GM23338 (cell line): ENCODE measurements around the gene ST6GALNAC4. TPM values are rescaled to one million over a fixed set of nuclear protein-coding genes. Genes with fewer than 3 reads are reported as not detected.

Experiments used
- ATAC-seq: fragments of 200-7000 bp; cut with Tn5 transposase; 3 replicates; pipeline ENCODE4 v1.9.1; 2020
- DNase-seq: peaks from one replicate; pipeline ENCODE4 v3.0.0-alpha.2; 2015; ENCODE audit warnings: low spot score
- H2AFZ ChIP-seq: fragments of 200-600 bp; sonication (generic); 2 replicates; pipeline ENCODE4 v1.8.0; 2016; ENCODE audit warnings: antibody characterized with exemption, mild to moderate bottlenecking, moderate library complexity
- H3F3A ChIP-seq: fragments of 200-600 bp; sonication (generic); replicated peaks from 2 replicates; pipeline ENCODE4 v1.8.0; 2017; ENCODE audit warnings: antibody characterized with exemption, mixed run types, low read depth
- H3K27ac ChIP-seq: fragments of 200-600 bp; sonication (generic); 2 replicates; pipeline ENCODE4 v1.6.1; 2016; ENCODE audit warnings: low read depth
- H3K27me3 ChIP-seq: fragments of 200-600 bp; sonication (generic); 2 replicates; pipeline ENCODE4 v1.8.0; 2016; ENCODE audit warnings: mild to moderate bottlenecking, mixed run types, moderate library complexity; ENCODE audit not compliant: insufficient read depth
- H3K36me3 ChIP-seq: fragments of 200-600 bp; sonication (generic); 2 replicates; pipeline ENCODE4 v1.8.0; 2016; ENCODE audit warnings: mild to moderate bottlenecking; ENCODE audit not compliant: insufficient read depth
- H3K4me1 ChIP-seq: fragments of 200-600 bp; sonication (generic); 2 replicates; pipeline ENCODE4 v1.8.0; 2016; ENCODE audit warnings: mild to moderate bottlenecking, moderate library complexity; ENCODE audit not compliant: insufficient read depth
- H3K4me2 ChIP-seq: fragments of 200-600 bp; sonication (generic); 2 replicates; pipeline ENCODE4 v1.7.1; 2017; ENCODE audit warnings: mixed run types
- H3K4me3 ChIP-seq: fragments of 200-600 bp; sonication (generic); 2 replicates; pipeline ENCODE4 v1.6.1; 2016; ENCODE audit warnings: mixed run types
- H3K79me2 ChIP-seq: fragments of 200-600 bp; sonication (generic); replicated peaks from 2 replicates; pipeline ENCODE4 v1.8.0; 2017; ENCODE audit warnings: mild to moderate bottlenecking; ENCODE audit not compliant: insufficient read depth
- H3K9me2 ChIP-seq: fragments of 200-600 bp; sonication (generic); 2 replicates; pipeline ENCODE4 v1.8.0; 2017; ENCODE audit not compliant: insufficient read depth
- H4K20me1 ChIP-seq: fragments of 200-600 bp; sonication (generic); replicated peaks from 2 replicates; pipeline ENCODE4 v1.8.0; 2017; ENCODE audit warnings: mild to moderate bottlenecking; ENCODE audit not compliant: insufficient read depth
- H3K27ac Mint-ChIP-seq: 2 replicates; pipeline ENCODE4 v1.8.0; 2020; ENCODE audit warnings: inconsistent platforms, mild to moderate bottlenecking, moderate library complexity, mixed read lengths
- H3K27me3 Mint-ChIP-seq: 3 replicates; pipeline ENCODE4 v1.8.0; 2022; ENCODE audit warnings: low read depth, mild to moderate bottlenecking, moderate library complexity, mixed read lengths, inconsistent platforms; ENCODE audit not compliant: insufficient read depth, poor library complexity
- H3K36me3 Mint-ChIP-seq: 3 replicates; pipeline ENCODE4 v1.8.0; 2021; ENCODE audit warnings: low read depth, mild to moderate bottlenecking, inconsistent platforms, moderate library complexity, mixed read lengths
- H3K4me1 Mint-ChIP-seq: 3 replicates; pipeline ENCODE4 v1.8.0; 2020; ENCODE audit warnings: mild to moderate bottlenecking, inconsistent platforms, mixed read lengths
- H3K4me3 Mint-ChIP-seq: 3 replicates; pipeline ENCODE4 v1.8.0; 2021; ENCODE audit warnings: moderate library complexity, mild to moderate bottlenecking, inconsistent platforms, mixed read lengths
- H3K9me3 Mint-ChIP-seq: 3 replicates; pipeline ENCODE4 v1.8.0; 2020; ENCODE audit warnings: moderate library complexity, mild to moderate bottlenecking, inconsistent platforms, mixed read lengths
- CREB1 ChIP-seq: fragments of 250-450 bp; sonication (Bioruptor Pico); IDR thresholded peaks from 2 replicates; pipeline ENCODE4 v1.5.0; 2020; ENCODE audit warnings: low read depth, mild to moderate bottlenecking, moderate library complexity
- CTCF ChIP-seq, 2 experiments: fragments of 200-600 bp in 1 of 2; sonication (generic) in 1 of 2; conservative IDR thresholded peaks; 2 replicates each; pipeline versions ENCODE4 v1.5.1 to v1.6.1; 2016 to 2017; ENCODE audit warnings: antibody characterized with exemption in 2 of 2, low read depth in 2 of 2, mild to moderate bottlenecking in 2 of 2, moderate library complexity in 1 of 2
- EZH2 ChIP-seq: fragments of 200-600 bp; sonication (generic); IDR thresholded peaks from one replicate; pipeline ENCODE4 v1.8.0; 2017; ENCODE audit warnings: antibody characterized with exemption, mild to moderate bottlenecking, low read depth; ENCODE audit not compliant: unreplicated experiment
- EZH2phosphoT487 ChIP-seq: fragments of 200-600 bp; sonication (generic); IDR thresholded peaks from one replicate; pipeline ENCODE4 v1.8.1; 2018; ENCODE audit warnings: antibody characterized with exemption; ENCODE audit not compliant: unreplicated experiment
- JUNB ChIP-seq: IDR thresholded peaks from one replicate; pipeline ENCODE4 v1.6.1; 2016; ENCODE audit warnings: antibody characterized with exemption; ENCODE audit not compliant: unreplicated experiment
- NANOG ChIP-seq: IDR thresholded peaks from 2 replicates; pipeline ENCODE4 v1.6.1; 2016; ENCODE audit warnings: antibody characterized with exemption, borderline replicate concordance
- STAT1 ChIP-seq: IDR thresholded peaks from one replicate; pipeline ENCODE4 v1.6.1; 2016; ENCODE audit warnings: antibody characterized with exemption; ENCODE audit not compliant: unreplicated experiment
- ZNF114 ChIP-seq: fragments of 250-450 bp; sonication (Bioruptor Pico); IDR thresholded peaks from 2 replicates; pipeline ENCODE4 v1.5.0; 2020; ENCODE audit warnings: mild to moderate bottlenecking, moderate library complexity
- ZNF331 ChIP-seq: fragments of 250-450 bp; sonication (Bioruptor Pico); IDR thresholded peaks from 2 replicates; pipeline ENCODE4 v1.5.0; 2020; ENCODE audit warnings: low read depth, mild to moderate bottlenecking, moderate library complexity
- polyA plus RNA-seq: library from polyadenylated mRNA; unstranded; fragments of >200 nt; fragmentation: Nextera tagmentation; extraction: Ambion mirVana; gene quantifications from 2 replicates; pipeline ENCODE4 v1.2.1, GENCODE V29; 2016
- total RNA-seq: library from RNA; depleted of rRNA; stranded (reverse); fragments of >200 nt; shearing (Covaris generic); gene quantifications from 2 replicates; pipeline ENCODE4 v1.2.3, GENCODE V29; 2014
- TF ChIP-seq, protein P1 (sequence below): IDR thresholded peaks from 2 replicates; pipeline ENCODE4 v1.6.1; 2016; ENCODE audit warnings: antibody characterized with exemption
- TF ChIP-seq, protein P2 (sequence below): fragments of 250-450 bp; sonication (Bioruptor Pico); IDR thresholded peaks from 2 replicates; pipeline ENCODE4 v1.5.0; 2020; ENCODE audit warnings: mild to moderate bottlenecking, moderate library complexity

ST6GALNAC4 gene
- total and polyA plus RNA-seq, 2 experiments from 2014 or later = 8.1 to 35.3 TPM

GRCh38 chr9:127860779-127861178, 56.1 kb downstream of the ST6GALNAC4 start (continued):
- TF ChIP-seq CREB1 (CRISPR knock-in tag) (no peak), NANOG (no peak), ZNF114 (CRISPR knock-in tag) (no peak)
- TF ChIP-seq, protein P1, sequence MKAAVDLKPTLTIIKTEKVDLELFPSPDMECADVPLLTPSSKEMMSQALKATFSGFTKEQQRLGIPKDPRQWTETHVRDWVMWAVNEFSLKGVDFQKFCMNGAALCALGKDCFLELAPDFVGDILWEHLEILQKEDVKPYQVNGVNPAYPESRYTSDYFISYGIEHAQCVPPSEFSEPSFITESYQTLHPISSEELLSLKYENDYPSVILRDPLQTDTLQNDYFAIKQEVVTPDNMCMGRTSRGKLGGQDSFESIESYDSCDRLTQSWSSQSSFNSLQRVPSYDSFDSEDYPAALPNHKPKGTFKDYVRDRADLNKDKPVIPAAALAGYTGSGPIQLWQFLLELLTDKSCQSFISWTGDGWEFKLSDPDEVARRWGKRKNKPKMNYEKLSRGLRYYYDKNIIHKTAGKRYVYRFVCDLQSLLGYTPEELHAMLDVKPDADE = no peak

DNA sequence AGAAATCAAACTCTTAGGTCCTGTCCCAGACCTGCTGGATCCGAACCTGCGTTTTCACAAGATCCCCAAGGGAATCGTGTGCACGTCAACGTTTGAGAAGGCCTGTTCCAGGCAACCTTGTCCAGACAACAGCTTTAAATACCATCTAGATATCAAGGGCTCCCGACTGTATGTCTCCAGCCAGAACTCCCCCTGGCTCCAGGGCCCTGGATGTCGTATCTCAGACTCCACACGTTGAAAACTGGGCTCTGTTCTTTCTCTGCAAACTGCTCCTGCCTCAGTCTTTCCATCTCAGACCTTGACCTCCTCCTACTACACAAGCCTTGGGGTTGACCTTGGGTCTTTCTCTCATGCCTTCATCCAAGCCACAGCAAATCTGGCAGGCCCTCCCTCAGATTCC, 56.6 kb downstream of the ST6GALNAC4 start:
- no peaks in the 10 kb centered on the region for H4K20me1 ChIP-seq
- H3K4me3 ChIP-seq = no peak overlapping the region
- H3K4me1 ChIP-seq = no peaks in the 10 kb centered on the region
- no peak overlapping the region for H3K27ac ChIP-seq
- Mint-ChIP-seq H3K4me1 (peaks cover 8% of the 10 kb centered on the region; the same call in 1 of the 3 replicates), H3K4me3 (no peak overlapping the region), H3K9me3 (no peaks in the 10 kb centered on the region), H3K36me3 (no peaks in the 10 kb centered on the region), H3K27ac (no peak overlapping the region), H3K27me3 (peaks cover 7% of the 10 kb centered on the region)
- no peak overlapping the region for H2AFZ ChIP-seq
- H3K27me3 ChIP-seq = no peaks in the 10 kb centered on the region
- ATAC-seq (no peak), DNase-seq (no peak)
- H3K79me2 ChIP-seq = no peaks in the 10 kb centered on the region
- H3K36me3 ChIP-seq = no peaks in the 10 kb centered on the region
- 0 out of 2 replicates have a peak, but pooled peaks cover 1% of the 10 kb centered on the region for H3F3A ChIP-seq
- H3K4me2 ChIP-seq = no peak overlapping the region
- H3K9me2 ChIP-seq = no peaks in the 10 kb centered on the region
- no peak for TF ChIP-seq STAT1
- TF ChIP-seq EZH2phosphoT487 = no peak
- TF ChIP-seq, protein P2, sequence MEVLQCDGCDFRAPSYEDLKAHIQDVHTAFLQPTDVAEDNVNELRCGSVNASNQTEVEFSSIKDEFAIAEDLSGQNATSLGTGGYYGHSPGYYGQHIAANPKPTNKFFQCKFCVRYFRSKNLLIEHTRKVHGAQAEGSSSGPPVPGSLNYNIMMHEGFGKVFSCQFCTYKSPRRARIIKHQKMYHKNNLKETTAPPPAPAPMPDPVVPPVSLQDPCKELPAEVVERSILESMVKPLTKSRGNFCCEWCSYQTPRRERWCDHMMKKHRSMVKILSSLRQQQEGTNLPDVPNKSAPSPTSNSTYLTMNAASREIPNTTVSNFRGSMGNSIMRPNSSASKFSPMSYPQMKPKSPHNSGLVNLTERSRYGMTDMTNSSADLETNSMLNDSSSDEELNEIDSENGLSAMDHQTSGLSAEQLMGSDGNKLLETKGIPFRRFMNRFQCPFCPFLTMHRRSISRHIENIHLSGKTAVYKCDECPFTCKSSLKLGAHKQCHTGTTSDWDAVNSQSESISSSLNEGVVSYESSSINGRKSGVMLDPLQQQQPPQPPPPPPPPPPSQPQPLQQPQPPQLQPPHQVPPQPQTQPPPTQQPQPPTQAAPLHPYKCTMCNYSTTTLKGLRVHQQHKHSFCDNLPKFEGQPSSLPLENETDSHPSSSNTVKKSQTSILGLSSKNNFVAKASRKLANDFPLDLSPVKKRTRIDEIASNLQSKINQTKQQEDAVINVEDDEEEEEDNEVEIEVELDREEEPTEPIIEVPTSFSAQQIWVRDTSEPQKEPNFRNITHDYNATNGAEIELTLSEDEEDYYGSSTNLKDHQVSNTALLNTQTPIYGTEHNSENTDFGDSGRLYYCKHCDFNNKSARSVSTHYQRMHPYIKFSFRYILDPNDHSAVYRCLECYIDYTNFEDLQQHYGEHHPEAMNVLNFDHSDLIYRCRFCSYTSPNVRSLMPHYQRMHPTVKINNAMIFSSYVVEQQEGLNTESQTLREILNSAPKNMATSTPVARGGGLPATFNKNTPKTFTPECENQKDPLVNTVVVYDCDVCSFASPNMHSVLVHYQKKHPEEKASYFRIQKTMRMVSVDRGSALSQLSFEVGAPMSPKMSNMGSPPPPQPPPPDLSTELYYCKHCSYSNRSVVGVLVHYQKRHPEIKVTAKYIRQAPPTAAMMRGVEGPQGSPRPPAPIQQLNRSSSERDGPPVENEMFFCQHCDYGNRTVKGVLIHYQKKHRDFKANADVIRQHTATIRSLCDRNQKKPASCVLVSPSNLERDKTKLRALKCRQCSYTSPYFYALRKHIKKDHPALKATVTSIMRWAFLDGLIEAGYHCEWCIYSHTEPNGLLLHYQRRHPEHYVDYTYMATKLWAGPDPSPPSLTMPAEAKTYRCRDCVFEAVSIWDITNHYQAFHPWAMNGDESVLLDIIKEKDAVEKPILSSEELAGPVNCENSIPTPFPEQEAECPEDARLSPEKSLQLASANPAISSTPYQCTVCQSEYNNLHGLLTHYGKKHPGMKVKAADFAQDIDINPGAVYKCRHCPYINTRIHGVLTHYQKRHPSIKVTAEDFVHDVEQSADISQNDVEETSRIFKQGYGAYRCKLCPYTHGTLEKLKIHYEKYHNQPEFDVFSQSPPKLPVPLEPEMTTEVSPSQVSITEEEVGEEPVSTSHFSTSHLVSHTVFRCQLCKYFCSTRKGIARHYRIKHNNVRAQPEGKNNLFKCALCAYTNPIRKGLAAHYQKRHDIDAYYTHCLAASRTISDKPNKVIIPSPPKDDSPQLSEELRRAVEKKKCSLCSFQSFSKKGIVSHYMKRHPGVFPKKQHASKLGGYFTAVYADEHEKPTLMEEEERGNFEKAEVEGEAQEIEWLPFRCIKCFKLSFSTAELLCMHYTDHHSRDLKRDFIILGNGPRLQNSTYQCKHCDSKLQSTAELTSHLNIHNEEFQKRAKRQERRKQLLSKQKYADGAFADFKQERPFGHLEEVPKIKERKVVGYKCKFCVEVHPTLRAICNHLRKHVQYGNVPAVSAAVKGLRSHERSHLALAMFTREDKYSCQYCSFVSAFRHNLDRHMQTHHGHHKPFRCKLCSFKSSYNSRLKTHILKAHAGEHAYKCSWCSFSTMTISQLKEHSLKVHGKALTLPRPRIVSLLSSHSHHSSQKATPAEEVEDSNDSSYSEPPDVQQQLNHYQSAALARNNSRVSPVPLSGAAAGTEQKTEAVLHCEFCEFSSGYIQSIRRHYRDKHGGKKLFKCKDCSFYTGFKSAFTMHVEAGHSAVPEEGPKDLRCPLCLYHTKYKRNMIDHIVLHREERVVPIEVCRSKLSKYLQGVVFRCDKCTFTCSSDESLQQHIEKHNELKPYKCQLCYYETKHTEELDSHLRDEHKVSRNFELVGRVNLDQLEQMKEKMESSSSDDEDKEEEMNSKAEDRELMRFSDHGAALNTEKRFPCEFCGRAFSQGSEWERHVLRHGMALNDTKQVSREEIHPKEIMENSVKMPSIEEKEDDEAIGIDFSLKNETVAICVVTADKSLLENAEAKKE = no peak
- TF ChIP-seq, protein P1 = no peak
- no peak for TF ChIP-seq CREB1 (CRISPR knock-in tag)
- no peak for TF ChIP-seq EZH2
- TF ChIP-seq ZNF331 = no peak
- no peak for TF ChIP-seq CTCF (conservative IDR thresholded peaks at IDR 0.05; ENCODE audit: low read depth in 2 of 2)
- TF ChIP-seq JUNB = no peak
- no peak for TF ChIP-seq NANOG
- no peak for TF ChIP-seq ZNF114 (CRISPR knock-in tag)
